ENCODE data around the gene ADAMTS12. TPM values are rescaled to one million over a fixed set of nuclear protein-coding genes. Genes with fewer than 3 reads are reported as not detected.

ADAMTS12 gene
- total and polyA plus RNA-seq, 2 of the 8 experiments (the other 6 are each of a cell fraction or from before 2014, with no cell fraction given), result 6.4 to 12.8 TPM

- ChIA-PET CTCF (ENCODE audit: partially characterized antibody) (interaction anchor here (0.6 to 0.9 kb wide), 4 partner anchors 9 to 87 kb away, joined by 3 to 4 read pairs (median 3); no protein-coding TSS in a partner anchor), POLR2A (ENCODE audit: partially characterized antibody) (no interaction called here)
- FAIRE-seq, result no peak
- Histone ChIP-seq H4K91ac (replicated peaks; ENCODE audit: insufficient read length, low read length) (no peak overlapping the region), H3K27ac (ENCODE audit: low read depth, low read length) (no peak overlapping the region), H3K4me2 (ENCODE audit: insufficient read depth in 1 of 2, low read depth in 2 of 2, low read length in 2 of 2) (no peak overlapping the region), H3K79me2 (ENCODE audit: control insufficient read depth in 1 of 2, insufficient read depth in 2 of 2, low read length in 2 of 2) (no peaks in the 10 kb centered on the region), H2BK5ac (ENCODE audit: low read depth, low read length) (no peak overlapping the region), H3K79me1 (ENCODE audit: low read depth, low read length) (no peaks in the 10 kb centered on the region), H3K9me3 (ENCODE audit: insufficient read depth in 2 of 2, low read depth in 1 of 2, low read length in 1 of 2) (no peaks in the 10 kb centered on the region), H2AK5ac (ENCODE audit: low read depth, low read length) (no peak overlapping the region), H2BK120ac (replicated peaks; ENCODE audit: low read depth, low read length) (no peak overlapping the region), H3K4me1 (replicated peaks in 1 of 4; ENCODE audit: control insufficient read depth in 3 of 4, insufficient read depth in 4 of 4, low read length in 3 of 4) (no peaks in the 10 kb centered on the region), H3K36me3 (ENCODE audit: control insufficient read depth in 2 of 4, insufficient read depth in 4 of 4, low read length in 3 of 4) (no peaks in the 10 kb centered on the region), H3K23ac (ENCODE audit: insufficient read length) (no peak overlapping the region), H4K20me1 (replicated peaks in 1 of 2; ENCODE audit: control insufficient read depth in 1 of 2, insufficient read depth in 2 of 2, low read length in 2 of 2) (no peaks in the 10 kb centered on the region), H2AFZ (ENCODE audit: low read length) (no peak overlapping the region), H2BK20ac (ENCODE audit: low read length) (no peak overlapping the region), H4K5ac (ENCODE audit: insufficient read length, low read depth, low read length) (no peak overlapping the region), H3K4ac (replicated peaks; ENCODE audit: insufficient read length, low read depth, low read length) (no peak overlapping the region), H3K4me3 (ENCODE audit: extremely low read depth in 1 of 4, insufficient read depth in 2 of 4, low read depth in 3 of 4, low read length in 4 of 4) (no peak overlapping the region), H3K9ac (replicated peaks in 1 of 4; ENCODE audit: extremely low read depth in 1 of 4, low read depth in 3 of 4, low read length in 3 of 4) (no peak overlapping the region), H4K8ac (ENCODE audit: extremely low read depth, insufficient read depth, low read length) (no peak overlapping the region), H2BK15ac (ENCODE audit: low read length) (no peak overlapping the region), H3K23me2 (ENCODE audit: low read depth, low read length) (no peaks in the 10 kb centered on the region; the same call in 1 of the 2 replicates), H3K14ac (ENCODE audit: insufficient read length) (no peak overlapping the region), H3K18ac (ENCODE audit: extremely low read depth, low read length) (no peak overlapping the region), H2BK12ac (ENCODE audit: low read depth, low read length) (no peak overlapping the region), H3K56ac (replicated peaks; ENCODE audit: insufficient read length, low read depth, low read length) (no peak overlapping the region), H3K27me3 (replicated peaks in 1 of 4; ENCODE audit: control insufficient read depth in 3 of 4, extremely low read depth in 1 of 4, insufficient read depth in 3 of 4, low read length in 3 of 4) (no peaks in the 10 kb centered on the region)
- DNase-seq (ENCODE audit: low read depth in 1 of 2, low spot score in 2 of 2), result no peak
- WGBS, 2 experiments (ENCODE audit: extremely low coverage in 1 of 2, insufficient coverage in 1 of 2, insufficient read length in 1 of 2, insufficient replicate concordance in 2 of 2, low coverage in 1 of 2, low lambda C conversion rate in 2 of 2, missing lambda C conversion rate in 1 of 2), result 90% methylated on average over 2 of the region's 2 CpGs; no CpG with 5 or more reads in 1 of the 2 experiments
- TF ChIP-seq SP1 (IDR thresholded peaks at IDR 0.05; ENCODE audit: low read depth, low read length) (no peak), NANOG (IDR thresholded peaks at IDR 0.05; ENCODE audit: insufficient read depth, low read depth, low read length, poor library complexity, severe bottlenecking) (no peak), USF2 (IDR thresholded peaks at IDR 0.05; ENCODE audit: low read length) (no peak), SUZ12 (IDR thresholded peaks at IDR 0.05; ENCODE audit: low read length) (no peak), HDAC6 (IDR thresholded peaks at IDR 0.05; ENCODE audit: low read depth, low read length) (no peak), POLR2A (IDR thresholded peaks at IDR 0.05; ENCODE audit: control extremely low read depth in 1 of 2, low read depth in 2 of 2, low read length in 2 of 2) (no peak), SP4 (IDR thresholded peaks at IDR 0.05; ENCODE audit: low read length) (no peak), CBX8 (IDR thresholded peaks at IDR 0.05; ENCODE audit: borderline replicate concordance, low read depth, low read length) (no peak), SAP30 (IDR thresholded peaks at IDR 0.05; ENCODE audit: insufficient read depth, insufficient replicate concordance, low read length) (no peak), CTCF (IDR thresholded peaks at IDR 0.05; ENCODE audit: control extremely low read depth in 1 of 3, insufficient read depth in 1 of 3, low read depth in 1 of 3, low read length in 3 of 3) (no peak), CREB1 (IDR thresholded peaks at IDR 0.05) (no peak)
Measured at GRCh38 chr5:33527696-33528095, 364.1 kb downstream of the ADAMTS12 start.

All from H1 (cell line).